DND-41 (cell line): ENCODE measurements around the gene PKNOX1.

ENCODE experiments used
- ATAC-seq: fragments of 200-7000 bp; cut with Tn5 transposase; 3 replicates; pipeline ENCODE4 v1.9.1; 2021; ENCODE audit warnings: low read depth; ENCODE audit not compliant: insufficient read depth
- DNase-seq: peaks from one replicate; pipeline ENCODE4 v3.0.0-alpha.2; 2020
- H2AFZ ChIP-seq: 2 replicates; pipeline ENCODE4 v1.6.0; 2012; ENCODE audit warnings: low read depth, low read length
- H3K27ac ChIP-seq: 2 replicates; pipeline ENCODE4 v1.5.1; 2012; ENCODE audit warnings: low read length, inconsistent platforms
- H3K27me3 ChIP-seq: fragments of 200-600 bp; sonication (generic); 2 replicates; pipeline ENCODE4 v1.6.0; 2012; ENCODE audit warnings: low read length, mild to moderate bottlenecking, inconsistent platforms; ENCODE audit not compliant: insufficient read depth, poor library complexity
- H3K36me3 ChIP-seq: 2 replicates; pipeline ENCODE4 v1.5.1; 2012; ENCODE audit warnings: low read length, inconsistent platforms; ENCODE audit not compliant: insufficient read depth
- H3K4me1 ChIP-seq: 2 replicates; pipeline ENCODE4 v1.5.1; 2012; ENCODE audit warnings: mild to moderate bottlenecking, low read length; ENCODE audit not compliant: insufficient read depth
- H3K4me2 ChIP-seq: 2 replicates; pipeline ENCODE4 v1.6.0; 2012; ENCODE audit warnings: mild to moderate bottlenecking, moderate library complexity, low read length, inconsistent platforms; ENCODE audit not compliant: insufficient read depth
- H3K4me3 ChIP-seq, 2 experiments: fragments of 200-600 bp in 1 of 2; shearing (Covaris generic) in 1 of 2; 2 replicates each; pipeline ENCODE4 v1.5.1; 2012 to 2016; ENCODE audit warnings: inconsistent platforms in 2 of 2, low read length in 2 of 2, mild to moderate bottlenecking in 2 of 2, low read depth in 1 of 2, moderate library complexity in 1 of 2
- H3K79me2 ChIP-seq: 2 replicates; pipeline ENCODE4 v1.6.0; 2012; ENCODE audit warnings: low read length, inconsistent platforms; ENCODE audit not compliant: insufficient read depth
- H3K9ac ChIP-seq: 2 replicates; pipeline ENCODE4 v1.6.0; 2012; ENCODE audit warnings: low read depth, mild to moderate bottlenecking, inconsistent platforms, low read length, moderate library complexity
- H3K9me3 ChIP-seq: 2 replicates; pipeline ENCODE4 v1.5.1; 2012; ENCODE audit warnings: low read length, moderate library complexity, mild to moderate bottlenecking, inconsistent platforms; ENCODE audit not compliant: insufficient read depth, severe bottlenecking
- H4K20me1 ChIP-seq: 2 replicates; pipeline ENCODE4 v1.6.0; 2012; ENCODE audit warnings: low read length; ENCODE audit not compliant: insufficient read depth
- EZH2 ChIP-seq: IDR thresholded peaks from 3 replicates; pipeline ENCODE4 v1.6.1; 2012; ENCODE audit warnings: borderline replicate concordance, low read depth, mild to moderate bottlenecking, moderate library complexity, low read length, inconsistent platforms; ENCODE audit not compliant: severe bottlenecking
- TF ChIP-seq, protein P1 (sequence below): IDR thresholded peaks from 2 replicates; pipeline ENCODE4 v1.5.1; 2012; ENCODE audit warnings: borderline replicate concordance, low read length, moderate library complexity, mild to moderate bottlenecking; ENCODE audit not compliant: poor library complexity, severe bottlenecking; ENCODE audit errors: extremely low read depth

The PKNOX1 gene

GRCh38 chr21:43021756-43022600, 47.6 kb downstream of the PKNOX1 start:
- Histone ChIP-seq H3K9ac (no peak overlapping the region), H3K36me3 (peaks cover 65% of the 10 kb centered on the region), H3K9me3 (no peaks in the 10 kb centered on the region), H3K27ac (no peak overlapping the region), H3K4me2 (no peak overlapping the region), H3K4me3 (no peak overlapping the region), H3K79me2 (no peaks in the 10 kb centered on the region), H4K20me1 (no peaks in the 10 kb centered on the region), H2AFZ (no peak overlapping the region), H3K27me3 (no peaks in the 10 kb centered on the region), H3K4me1 (no peaks in the 10 kb centered on the region)
- ATAC-seq (no peak), DNase-seq (no peak)
- TF ChIP-seq EZH2, result no peak
- TF ChIP-seq, protein P1, sequence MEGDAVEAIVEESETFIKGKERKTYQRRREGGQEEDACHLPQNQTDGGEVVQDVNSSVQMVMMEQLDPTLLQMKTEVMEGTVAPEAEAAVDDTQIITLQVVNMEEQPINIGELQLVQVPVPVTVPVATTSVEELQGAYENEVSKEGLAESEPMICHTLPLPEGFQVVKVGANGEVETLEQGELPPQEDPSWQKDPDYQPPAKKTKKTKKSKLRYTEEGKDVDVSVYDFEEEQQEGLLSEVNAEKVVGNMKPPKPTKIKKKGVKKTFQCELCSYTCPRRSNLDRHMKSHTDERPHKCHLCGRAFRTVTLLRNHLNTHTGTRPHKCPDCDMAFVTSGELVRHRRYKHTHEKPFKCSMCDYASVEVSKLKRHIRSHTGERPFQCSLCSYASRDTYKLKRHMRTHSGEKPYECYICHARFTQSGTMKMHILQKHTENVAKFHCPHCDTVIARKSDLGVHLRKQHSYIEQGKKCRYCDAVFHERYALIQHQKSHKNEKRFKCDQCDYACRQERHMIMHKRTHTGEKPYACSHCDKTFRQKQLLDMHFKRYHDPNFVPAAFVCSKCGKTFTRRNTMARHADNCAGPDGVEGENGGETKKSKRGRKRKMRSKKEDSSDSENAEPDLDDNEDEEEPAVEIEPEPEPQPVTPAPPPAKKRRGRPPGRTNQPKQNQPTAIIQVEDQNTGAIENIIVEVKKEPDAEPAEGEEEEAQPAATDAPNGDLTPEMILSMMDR, result no peak

- Histone ChIP-seq H3K9me3 (no peaks in the 10 kb centered on the region), H3K36me3 (peaks cover 62% of the 10 kb centered on the region), H3K79me2 (no peaks in the 10 kb centered on the region), H3K27me3 (no peaks in the 10 kb centered on the region), H3K4me3 (no peak overlapping the region), H3K4me1 (no peaks in the 10 kb centered on the region), H3K4me2 (no peak overlapping the region), H2AFZ (no peak overlapping the region), H4K20me1 (no peaks in the 10 kb centered on the region), H3K9ac (no peak overlapping the region), H3K27ac (no peak overlapping the region)
- TF ChIP-seq EZH2, result no peak
- TF ChIP-seq, protein P1, result no peak
- DNase-seq (no peak), ATAC-seq (no peak)
Measured at GRCh38 chr21:43023175-43023574, 48.8 kb downstream of the PKNOX1 start.

DNA sequence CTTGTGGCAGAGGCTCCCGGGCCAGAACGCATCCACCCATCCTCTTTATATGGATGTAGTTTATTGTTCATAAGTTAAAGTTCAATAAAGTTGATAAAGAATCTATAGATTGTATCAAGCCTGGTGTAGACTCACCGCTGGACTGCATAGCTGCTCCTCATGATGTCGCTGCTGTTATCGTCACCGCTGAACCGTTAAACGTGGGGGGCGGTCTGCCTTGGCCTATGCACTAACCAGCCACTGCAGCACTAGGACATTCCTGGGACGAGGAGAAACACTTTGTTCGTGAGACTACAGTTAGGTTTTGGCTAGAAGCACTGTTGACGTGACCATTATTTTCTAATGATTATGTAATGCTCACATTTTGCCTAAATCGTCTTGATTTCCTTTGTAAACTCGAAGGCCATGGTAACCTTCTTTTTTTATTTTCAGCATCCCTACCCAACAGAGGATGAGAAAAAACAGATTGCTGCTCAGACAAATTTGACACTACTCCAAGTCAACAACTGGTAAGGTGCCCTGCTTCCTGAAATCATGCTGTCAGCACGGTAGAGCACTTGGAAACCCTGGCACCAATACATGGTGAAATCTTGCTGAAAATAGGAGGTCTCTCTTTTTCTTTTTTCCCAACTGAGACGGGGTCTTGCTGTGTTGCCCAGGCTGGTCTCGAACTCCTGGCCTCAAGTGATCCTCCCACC, 50.2 kb downstream of the PKNOX1 start:
- no peak overlapping the region for H2AFZ ChIP-seq
- no peaks in the 10 kb centered on the region for H3K27me3 ChIP-seq
- H4K20me1 ChIP-seq, result no peaks in the 10 kb centered on the region
- no peak overlapping the region for H3K4me3 ChIP-seq
- no peak overlapping the region for H3K9ac ChIP-seq
- DNase-seq (no peak), ATAC-seq (no peak)
- H3K4me1 ChIP-seq, result no peaks in the 10 kb centered on the region
- peaks cover 70% of the 10 kb centered on the region for H3K36me3 ChIP-seq
- TF ChIP-seq EZH2, result no peak
- TF ChIP-seq, protein P1, result no peak
- no peak overlapping the region for H3K27ac ChIP-seq
- no peak overlapping the region for H3K4me2 ChIP-seq
- no peaks in the 10 kb centered on the region for H3K79me2 ChIP-seq
- no peaks in the 10 kb centered on the region for H3K9me3 ChIP-seq
